GM18520 (cell line): Measurements from ENCODE around the gene RNF133.
A peak's percentile ranks its signal among the peaks of the same experiment; 100 is the strongest.

Experiments
- ATAC-seq: cut with Tn5 transposase; IDR thresholded peaks from one replicate; pipeline ENCODE4 v1.9.1; 2021; ENCODE audit not compliant: unreplicated experiment

RNF133 gene

GRCh38 chr7:122699017-122699416, at the start of gene RNF133:
Gene RNF133, minus strand, starts transcription at chr7:122699117. Its CDS starts 199 bp downstream, at chr7:122698918.
- no peak for ATAC-seq

- no peak for ATAC-seq
Observed at GRCh38 chr7:122748195-122748594, 49.3 kb upstream of the RNF133 start.

GRCh38 chr7:122746948-122747347, 48.0 kb upstream of the RNF133 start:
- no peak for ATAC-seq

- ATAC-seq, result no peak
Observed at GRCh38 chr7:122743211-122743610, 44.3 kb upstream of the RNF133 start.

GRCh38 chr7:122738947-122739346, 40.0 kb upstream of the RNF133 start:
- no peak for ATAC-seq

GRCh38 chr7:122736183-122736582, 37.3 kb upstream of the RNF133 start:
- ATAC-seq, result no peak

- no peak for ATAC-seq
Observed at GRCh38 chr7:122727759-122728158, 28.8 kb upstream of the RNF133 start.

GRCh38 chr7:122727354-122727753, 28.4 kb upstream of the RNF133 start:
- no peak for ATAC-seq

GRCh38 chr7:122726881-122727280, 28.0 kb upstream of the RNF133 start:
- ATAC-seq, result no peak

GRCh38 chr7:122724366-122724765, 25.4 kb upstream of the RNF133 start:
- ATAC-seq, result no peak

GRCh38 chr7:122719010-122719578, 20.2 kb upstream of the RNF133 start:
- ATAC-seq, result no peak

- no peak for ATAC-seq
Observed at GRCh38 chr7:122717356-122718089, 18.6 kb upstream of the RNF133 start.

GRCh38 chr7:122715183-122715582, 16.3 kb upstream of the RNF133 start:
- ATAC-seq, result no peak

GRCh38 chr7:122710916-122711315, 12.0 kb upstream of the RNF133 start:
- no peak for ATAC-seq

GRCh38 chr7:122709930-122710646, 11.2 kb upstream of the RNF133 start:
- ATAC-seq, result peak; percentile 39

GRCh38 chr7:122706836-122707235, 7.9 kb upstream of the RNF133 start:
- no peak for ATAC-seq

- no peak for ATAC-seq
Observed at GRCh38 chr7:122702872-122703510, 4.1 kb upstream of the RNF133 start, which contains the start of gene RNF148. Gene RNF148, minus strand, starts transcription at chr7:122702922. Its CDS starts 172 bp downstream, at chr7:122702750.

- no peak for ATAC-seq
Observed at GRCh38 chr7:122695816-122696215, 3.1 kb downstream of the RNF133 start.

- no peak for ATAC-seq
Observed at GRCh38 chr7:122694697-122695096, 4.2 kb downstream of the RNF133 start.

GRCh38 chr7:122692769-122693309, 6.1 kb downstream of the RNF133 start:
- no peak for ATAC-seq

GRCh38 chr7:122691569-122692235, 7.2 kb downstream of the RNF133 start:
- no peak for ATAC-seq
